ENCODE data around the gene MFN2. TPM values are rescaled to one million over a fixed set of nuclear protein-coding genes. Genes with fewer than 3 reads are reported as not detected.

The MFN2 gene
- total RNA-seq, 6 donors from 2014 or later = 40.9 to 80.6 (median 71.0) TPM

- peaks cover 0 to 8% (median 4%) of the 10 kb centered on the region in 4 donors for H3K4me1 ChIP-seq
- no peaks in the 10 kb centered on the region for H3K36me3 ChIP-seq
- H3K4me3 ChIP-seq = no peak overlapping the region
- no peak overlapping the region for H3K27ac ChIP-seq
- no peaks in the 10 kb centered on the region for H3K9me3 ChIP-seq
- TF ChIP-seq CTCF (IDR thresholded peaks at IDR 0.05) (no peak), POLR2AphosphoS5 (IDR thresholded peaks at IDR 0.05) (no peak), EP300 (IDR thresholded peaks at IDR 0.05) (no peak), POLR2A (IDR thresholded peaks at IDR 0.05) (no peak)
- DNase-seq (no peak), ATAC-seq (ENCODE audit: low FRiP score in 2 of 2) (no peak)
- WGBS, 2 donors = 87 to 91% methylated on average over 16 of the region's 16 CpGs
- H3K27me3 ChIP-seq = no peaks in the 10 kb centered on the region
Measured at GRCh38 chr1:12056331-12056841, 76.1 kb downstream of the MFN2 start.

GRCh38 chr1:12057382-12057781 is 77.1 kb downstream of the MFN2 start:
- DNase-seq = no peak
- Histone ChIP-seq H3K4me3 (no peak overlapping the region), H3K9me3 (no peaks in the 10 kb centered on the region), H3K36me3 (no peaks in the 10 kb centered on the region), H3K4me1 (peaks cover 0 to 2% (median under 1%) of the 10 kb centered on the region in 4 donors), H3K27me3 (no peaks in the 10 kb centered on the region), H3K27ac (no peak overlapping the region)
- ATAC-seq (ENCODE audit: low FRiP score in 2 of 2) = no peak
- TF ChIP-seq POLR2AphosphoS5 (IDR thresholded peaks at IDR 0.05) = no peak

DNA sequence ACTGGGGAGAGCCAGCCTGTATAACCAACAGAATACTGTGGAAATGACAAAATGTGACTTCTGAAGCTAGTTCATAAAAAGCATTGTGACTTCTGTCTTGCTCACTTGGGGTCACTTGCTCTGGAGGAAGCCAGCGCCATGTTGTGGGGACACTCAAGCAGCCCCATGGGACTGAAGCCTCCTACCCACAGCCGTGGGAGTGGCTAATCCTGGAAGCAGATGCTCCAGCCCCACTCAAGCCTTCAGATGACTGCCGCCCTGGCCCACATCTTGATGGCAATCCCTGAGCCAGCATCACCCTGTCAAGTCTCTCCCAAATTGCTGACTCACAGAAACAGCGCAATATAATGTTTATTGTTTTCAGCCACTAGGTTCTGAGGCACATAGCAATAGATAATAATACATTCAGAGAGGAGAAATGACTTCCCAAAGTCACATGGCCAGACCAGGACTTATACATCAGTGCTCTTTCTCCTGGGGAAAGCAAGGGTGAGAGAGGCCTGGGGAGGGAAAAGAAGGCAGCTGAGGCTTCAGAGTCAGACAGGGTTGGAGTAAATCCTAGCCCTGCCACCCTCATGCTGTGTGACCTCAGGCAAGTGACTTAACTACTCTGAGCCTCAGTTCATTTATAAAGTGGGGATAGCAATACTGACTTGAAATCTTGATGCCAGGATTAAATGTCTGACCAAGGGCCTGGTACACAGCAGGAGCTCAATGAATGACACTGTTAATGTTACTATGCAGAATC is 77.9 kb downstream of the MFN2 start:
- DNase-seq (no peak), ATAC-seq (ENCODE audit: low FRiP score in 2 of 2) (no peak)
- H3K27me3 ChIP-seq = peaks cover 0 to 4% (median 2%) of the 10 kb centered on the region in 4 donors
- TF ChIP-seq CTCF (IDR thresholded peaks at IDR 0.05) (no peak), EP300 (IDR thresholded peaks at IDR 0.05) (no peak), POLR2AphosphoS5 (IDR thresholded peaks at IDR 0.05) (no peak), POLR2A (IDR thresholded peaks at IDR 0.05) (no peak)
- WGBS, 2 donors = 76 to 87% methylated on average over 3 to 4 of the region's 4 CpGs
- peaks cover 0 to 2% (median 2%) of the 10 kb centered on the region in 4 donors for H3K4me1 ChIP-seq
- H3K36me3 ChIP-seq = no peaks in the 10 kb centered on the region
- no peaks in the 10 kb centered on the region for H3K9me3 ChIP-seq
- H3K4me3 ChIP-seq = no peak overlapping the region
- H3K27ac ChIP-seq = no peak overlapping the region

GRCh38 chr1:12059226-12059625 is 79.0 kb downstream of the MFN2 start:
- no peak overlapping the region for H3K27ac ChIP-seq
- peaks cover 5 to 12% (median 8%) of the 10 kb centered on the region in 4 donors for H3K4me1 ChIP-seq
- H3K4me3 ChIP-seq = no peak overlapping the region
- H3K27me3 ChIP-seq = peaks cover 0 to 15% (median 10%) of the 10 kb centered on the region in 4 donors
- DNase-seq (no peak), ATAC-seq (ENCODE audit: low FRiP score in 2 of 2) (no peak)
- 70 to 78% methylated on average over 3 of the region's 3 CpGs for WGBS, 2 donors
- no peaks in the 10 kb centered on the region for H3K9me3 ChIP-seq
- TF ChIP-seq POLR2A (IDR thresholded peaks at IDR 0.05) = no peak
- no peak for TF ChIP-seq EP300 (IDR thresholded peaks at IDR 0.05)
- TF ChIP-seq CTCF (IDR thresholded peaks at IDR 0.05) = no peak
- no peak for TF ChIP-seq POLR2AphosphoS5 (IDR thresholded peaks at IDR 0.05)
- H3K36me3 ChIP-seq = no peaks in the 10 kb centered on the region

- Histone ChIP-seq H3K4me3 (no peak overlapping the region), H3K9me3 (no peaks in the 10 kb centered on the region), H3K36me3 (no peaks in the 10 kb centered on the region), H3K4me1 (peaks cover 5 to 12% (median 8%) of the 10 kb centered on the region in 4 donors), H3K27ac (no peak overlapping the region), H3K27me3 (peaks cover 0 to 21% (median 10%) of the 10 kb centered on the region in 4 donors)
- DNase-seq (no peak), ATAC-seq (ENCODE audit: low FRiP score in 2 of 2) (no peak)
- 62 to 70% methylated on average over 7 of the region's 7 CpGs for WGBS, 2 donors
- no peak for TF ChIP-seq EP300 (IDR thresholded peaks at IDR 0.05)
- TF ChIP-seq POLR2AphosphoS5 (IDR thresholded peaks at IDR 0.05) = no peak
- no peak for TF ChIP-seq POLR2A (IDR thresholded peaks at IDR 0.05)
- TF ChIP-seq CTCF (IDR thresholded peaks at IDR 0.05) = no peak
Measured at GRCh38 chr1:12059722-12060464, 79.6 kb downstream of the MFN2 start.
